Neural cell (in vitro differentiated cells): ENCODE results near the gene RNF157.
"Not testable (repeated sequence)": the region's sequence is repeated elsewhere in the genome, so short reads cannot be mapped to it uniquely, and the experiment has no call there.

Experiments
- CTCF ChIP-seq: fragments of 450-650 bp; IDR thresholded peaks from 2 replicates; pipeline ENCODE4 v1.5.1; 2014; ENCODE audit warnings: antibody characterized with exemption, mild to moderate bottlenecking, moderate library complexity; ENCODE audit not compliant: poor library complexity, severe bottlenecking
- EP300 ChIP-seq: fragments of 450-650 bp; conservative IDR thresholded peaks from 2 replicates; pipeline ENCODE4 v1.6.1; 2014; ENCODE audit warnings: antibody characterized with exemption, mild to moderate bottlenecking, moderate library complexity; ENCODE audit not compliant: poor library complexity, severe bottlenecking
- EZH2 ChIP-seq: fragments of 200-600, 300-800 bp; shearing (Covaris generic), sonication (generic); IDR thresholded peaks from 2 replicates; pipeline ENCODE4 v1.6.1; 2014; ENCODE audit warnings: antibody characterized with exemption, low read length, borderline replicate concordance, mild to moderate bottlenecking; ENCODE audit not compliant: insufficient read depth, poor library complexity, severe bottlenecking
- MXI1 ChIP-seq: fragments of 450-650 bp; conservative IDR thresholded peaks from 2 replicates; pipeline ENCODE4 v1.6.1; 2014; ENCODE audit warnings: antibody characterized with exemption, mild to moderate bottlenecking; ENCODE audit not compliant: poor library complexity, severe bottlenecking
- POLR2AphosphoS5 ChIP-seq: IDR thresholded peaks from 2 replicates; pipeline ENCODE4 v1.6.1; 2012
- RAD21 ChIP-seq: fragments of 450-650 bp; conservative IDR thresholded peaks from 2 replicates; pipeline ENCODE4 v1.6.1; 2014; ENCODE audit warnings: antibody characterized with exemption, mild to moderate bottlenecking, moderate library complexity
- REST ChIP-seq: IDR thresholded peaks from 2 replicates; pipeline ENCODE4 v1.6.1; 2012; ENCODE audit warnings: borderline replicate concordance
- SMC3 ChIP-seq: fragments of 450-650 bp; conservative IDR thresholded peaks from 2 replicates; pipeline ENCODE4 v1.6.1; 2014; ENCODE audit warnings: antibody characterized with exemption, mild to moderate bottlenecking, moderate library complexity; ENCODE audit not compliant: poor library complexity
- TAF1 ChIP-seq: IDR thresholded peaks from 2 replicates; pipeline ENCODE4 v1.6.1; 2012; ENCODE audit warnings: low read depth

GRCh38 chr17:76186774-76187173 lies 53.5 kb downstream of the RNF157 start:
- TF ChIP-seq CTCF, TAF1, MXI1, REST, EZH2, POLR2AphosphoS5, EP300, RAD21, SMC3: not testable (repeated sequence)
